GM12874 (cell line): ENCODE measurements around the gene RAVER2.

Source experiments
- CTCF ChIP-seq: IDR thresholded peaks from 2 replicates; pipeline ENCODE4 v1.5.1; 2011; ENCODE audit warnings: low read depth, mild to moderate bottlenecking, control low read depth, low read length, moderate library complexity; ENCODE audit not compliant: insufficient read depth

Gene RAVER2

GRCh38 chr1:64754173-64754572 lies 9.3 kb downstream of the RAVER2 start:
- no peak for TF ChIP-seq CTCF

- TF ChIP-seq CTCF = no peak
Measured at GRCh38 chr1:64755361-64755760, 10.5 kb downstream of the RAVER2 start.

- TF ChIP-seq CTCF = no peak
Measured at GRCh38 chr1:64756770-64757169, 11.9 kb downstream of the RAVER2 start.

GRCh38 chr1:64757213-64757612 lies 12.3 kb downstream of the RAVER2 start:
- no peak for TF ChIP-seq CTCF

GRCh38 chr1:64758233-64758632 lies 13.4 kb downstream of the RAVER2 start:
- no peak for TF ChIP-seq CTCF

GRCh38 chr1:64759968-64760367 lies 15.1 kb downstream of the RAVER2 start:
- TF ChIP-seq CTCF = no peak

GRCh38 chr1:64765012-64765411 lies 20.1 kb downstream of the RAVER2 start:
- TF ChIP-seq CTCF = no peak

GRCh38 chr1:64765826-64766225 lies 21.0 kb downstream of the RAVER2 start:
- TF ChIP-seq CTCF = no peak
